HCT116 (cell line): ENCODE data around the gene DTWD2. TPM values are rescaled to one million over a fixed set of nuclear protein-coding genes. Genes with fewer than 3 reads are reported as not detected.

Experiments
- ATAC-seq: fragments of 200-7000 bp; cut with Tn5 transposase; 2 replicates; pipeline ENCODE4 v1.9.1; 2020; ENCODE audit warnings: mild to moderate bottlenecking, moderate library complexity
- BruUV-seq: library from RNA; stranded (reverse); fragments of 400-500 nt; replicated peaks from 2 replicates; lab custom pipeline; 2021; lab: Mats Ljungman, UMichigan
- CTCF ChIA-PET: fragments of 300-600 bp; sonication (Branson Sonifier 250); formaldehyde crosslinking; loops from one replicate; lab custom pipeline; 2021; ENCODE audit warnings: antibody characterized with exemption; lab: Charles Lee
- POLR2A ChIA-PET: fragments of 300-600, 350-600 bp; sonication (Branson Sonifier 250); formaldehyde crosslinking; loops from one replicate; lab custom pipeline; 2021; ENCODE audit warnings: antibody characterized with exemption; lab: Charles Lee
- RAD21 ChIA-PET, 2 experiments: fragments of 300-600 bp; sonication (Branson Sonifier 250); formaldehyde crosslinking; loops; one replicate each; lab custom pipeline; 2023; ENCODE audit warnings: low total read pairs in 2 of 2; ENCODE audit not compliant: uncharacterized antibody in 2 of 2, unreplicated experiment in 2 of 2, low non-redundant PET in 1 of 2; lab: Charles Lee
- DNase-seq: peaks from one replicate; pipeline ENCODE4 v3.0.0-alpha.2; 2010; ENCODE audit warnings: low read depth, low spot score
- H2AFZ ChIP-seq: fragments of 200-600 bp; shearing (Covaris generic), sonication (generic); 2 replicates; pipeline ENCODE4 v1.6.1; 2017; ENCODE audit warnings: low read depth, mixed run types, mixed read lengths, antibody characterized with exemption, low read length; ENCODE audit not compliant: poor library complexity, severe bottlenecking
- H3K27ac ChIP-seq: 2 replicates; pipeline ENCODE4 v1.5.1; 2012; ENCODE audit warnings: low read depth, low read length
- H3K27me3 ChIP-seq: fragments of 200-600 bp; sonication (generic); 2 replicates; pipeline ENCODE4 v1.6.1; 2016; ENCODE audit warnings: mixed run types, low read length, mixed read lengths; ENCODE audit not compliant: insufficient read depth
- H3K36me3 ChIP-seq, 2 experiments: fragments of 200-500 bp in 1 of 2; fragments of 200-600 bp in 1 of 2; sonication (Bioruptor generic) in 1 of 2; sonication (generic) in 1 of 2; 2 replicates each; pipeline versions ENCODE4 v1.5.1 to v1.6.1; 2014 to 2016; ENCODE audit warnings: low read length in 2 of 2, inconsistent platforms in 1 of 2, mixed read lengths in 1 of 2, mixed run types in 1 of 2; ENCODE audit not compliant: insufficient read depth in 2 of 2, control insufficient read depth in 1 of 2
- H3K4me1 ChIP-seq, 2 experiments: fragments of 200-600 bp in 1 of 2; sonication (generic) in 1 of 2; 2 replicates each; pipeline versions ENCODE4 v1.5.1 to v1.6.1; 2012 to 2017; ENCODE audit warnings: low read length in 2 of 2, inconsistent platforms in 1 of 2, mild to moderate bottlenecking in 1 of 2, mixed read lengths in 1 of 2, mixed run types in 1 of 2, moderate library complexity in 1 of 2; ENCODE audit not compliant: insufficient read depth in 2 of 2, control insufficient read depth in 1 of 2
- H3K4me2 ChIP-seq: fragments of 200-600 bp; sonication (generic); 2 replicates; pipeline ENCODE4 v1.6.1; 2017; ENCODE audit warnings: mixed run types, low read length, mixed read lengths
- H3K4me3 ChIP-seq, 2 experiments: fragments of 200-600 bp in 1 of 2; sonication (generic) in 1 of 2; replicated peaks in 1 of 2; 2 replicates each; pipeline ENCODE4 v1.5.1; 2011 to 2016; ENCODE audit warnings: low read length in 2 of 2, control low read depth in 1 of 2, low read depth in 1 of 2, mild to moderate bottlenecking in 1 of 2, mixed read lengths in 1 of 2, mixed run types in 1 of 2
- H3K79me2 ChIP-seq: fragments of 200-600 bp; sonication (generic); 2 replicates; pipeline ENCODE4 v1.6.1; 2017; ENCODE audit warnings: mild to moderate bottlenecking, mixed run types, low read length, moderate library complexity, mixed read lengths; ENCODE audit not compliant: insufficient read depth
- H3K9ac ChIP-seq: fragments of 200-600 bp; sonication (generic); 2 replicates; pipeline ENCODE4 v1.6.1; 2016; ENCODE audit warnings: low read length, mixed read lengths
- H3K9me2 ChIP-seq: fragments of 200-600 bp; sonication (generic), shearing (Covaris generic); 2 replicates; pipeline ENCODE4 v1.6.1; 2017; ENCODE audit warnings: mixed run types, mild to moderate bottlenecking, moderate library complexity; ENCODE audit not compliant: insufficient read depth
- H3K9me3 ChIP-seq, 2 experiments: fragments of 200-500 bp in 1 of 2; fragments of 200-600 bp in 1 of 2; sonication (Bioruptor generic) in 1 of 2; sonication (generic) in 1 of 2; 2 replicates each; pipeline ENCODE4 v1.6.1; 2014 to 2017; ENCODE audit warnings: low read length in 2 of 2, mixed read lengths in 2 of 2, inconsistent platforms in 1 of 2, low read depth in 1 of 2, mild to moderate bottlenecking in 1 of 2, mixed run types in 1 of 2, moderate library complexity in 1 of 2; ENCODE audit not compliant: control insufficient read depth in 1 of 2, insufficient read depth in 1 of 2
- H4K20me1 ChIP-seq: fragments of 200-600 bp; sonication (generic), shearing (Covaris generic); 2 replicates; pipeline ENCODE4 v1.6.1; 2017; ENCODE audit warnings: mixed run types, mild to moderate bottlenecking, moderate library complexity; ENCODE audit not compliant: insufficient read depth
- ATF3 ChIP-seq: IDR thresholded peaks from 2 replicates; pipeline ENCODE4 v1.6.1; 2012
- CEBPB ChIP-seq: IDR thresholded peaks from 2 replicates; pipeline ENCODE4 v1.6.1; 2012; ENCODE audit warnings: low read depth
- EGR1 ChIP-seq: IDR thresholded peaks from 2 replicates; pipeline ENCODE4 v1.6.1; 2012; ENCODE audit warnings: low read depth
- JUND ChIP-seq: IDR thresholded peaks from 2 replicates; pipeline ENCODE4 v1.6.1; 2012
- MAX ChIP-seq: IDR thresholded peaks from 2 replicates; pipeline ENCODE4 v1.6.1; 2012
- POLR2A ChIP-seq: IDR thresholded peaks from 2 replicates; pipeline ENCODE4 v1.7.0; 2011; ENCODE audit warnings: borderline replicate concordance; ENCODE audit not compliant: insufficient read depth, insufficient read length; ENCODE audit errors: extremely low read depth
- RAD21 ChIP-seq: IDR thresholded peaks from 2 replicates; pipeline ENCODE4 v1.6.1; 2012; ENCODE audit warnings: low read depth, mild to moderate bottlenecking
- TCF7L2 ChIP-seq: IDR thresholded peaks from 2 replicates; pipeline ENCODE4 v1.7.0; 2011; ENCODE audit warnings: borderline replicate concordance, inconsistent platforms; ENCODE audit not compliant: insufficient read depth, insufficient read length; ENCODE audit errors: extremely low read depth
- YY1 ChIP-seq: IDR thresholded peaks from 2 replicates; pipeline ENCODE4 v1.6.1; 2011; ENCODE audit warnings: low read length, low read depth, moderate library complexity, mild to moderate bottlenecking; ENCODE audit not compliant: insufficient replicate concordance; ENCODE audit errors: extremely low read depth
- ZFX ChIP-seq: fragments of 450-650 bp; IDR thresholded peaks from 2 replicates; pipeline ENCODE4 v1.6.1; 2017
- ZNF274 ChIP-seq: fragments of 200-500 bp; sonication (Bioruptor generic); IDR thresholded peaks from 2 replicates; pipeline ENCODE4 v1.6.1; 2014; ENCODE audit warnings: mild to moderate bottlenecking, low read depth, low read length, inconsistent platforms
- intact Hi-C: fragments of 100-400 bp; cut with micrococcal nuclease; formaldehyde crosslinking; loops from 2 replicates; pipeline ENCODE4 v1.10.0; 2022
- total RNA-seq: library from RNA; stranded (reverse); gene quantifications from one replicate; pipeline ENCODE4 v1.2.1, GENCODE V29; 2021; ENCODE audit not compliant: unreplicated experiment
- TF ChIP-seq, protein P1 (sequence below): IDR thresholded peaks from 2 replicates; pipeline ENCODE4 v1.6.1; 2012; ENCODE audit warnings: low read depth

Gene DTWD2
- total RNA-seq, 1 experiment from 2014 or later, result 5.2 TPM

GRCh38 chr5:118968406-118968911, 19.9 kb downstream of the DTWD2 start:
- POLR2A ChIA-PET, result no interaction called here
- DNase-seq (no peak), ATAC-seq (no peak)
- H3K9ac ChIP-seq, result no peak overlapping the region
- H3K27ac ChIP-seq, result no peak overlapping the region
- CTCF ChIA-PET, result no interaction called here
- no peak overlapping the region for H3K4me2 ChIP-seq
- BruUV-seq, result no TSS peak
- TF ChIP-seq POLR2A (no peak), MAX (no peak), EGR1 (no peak), ZFX (no peak), RAD21 (no peak), JUND (no peak), TCF7L2 (no peak), CEBPB (no peak), YY1 (no peak), ZNF274 (no peak), ATF3 (no peak)
- TF ChIP-seq, protein P1, sequence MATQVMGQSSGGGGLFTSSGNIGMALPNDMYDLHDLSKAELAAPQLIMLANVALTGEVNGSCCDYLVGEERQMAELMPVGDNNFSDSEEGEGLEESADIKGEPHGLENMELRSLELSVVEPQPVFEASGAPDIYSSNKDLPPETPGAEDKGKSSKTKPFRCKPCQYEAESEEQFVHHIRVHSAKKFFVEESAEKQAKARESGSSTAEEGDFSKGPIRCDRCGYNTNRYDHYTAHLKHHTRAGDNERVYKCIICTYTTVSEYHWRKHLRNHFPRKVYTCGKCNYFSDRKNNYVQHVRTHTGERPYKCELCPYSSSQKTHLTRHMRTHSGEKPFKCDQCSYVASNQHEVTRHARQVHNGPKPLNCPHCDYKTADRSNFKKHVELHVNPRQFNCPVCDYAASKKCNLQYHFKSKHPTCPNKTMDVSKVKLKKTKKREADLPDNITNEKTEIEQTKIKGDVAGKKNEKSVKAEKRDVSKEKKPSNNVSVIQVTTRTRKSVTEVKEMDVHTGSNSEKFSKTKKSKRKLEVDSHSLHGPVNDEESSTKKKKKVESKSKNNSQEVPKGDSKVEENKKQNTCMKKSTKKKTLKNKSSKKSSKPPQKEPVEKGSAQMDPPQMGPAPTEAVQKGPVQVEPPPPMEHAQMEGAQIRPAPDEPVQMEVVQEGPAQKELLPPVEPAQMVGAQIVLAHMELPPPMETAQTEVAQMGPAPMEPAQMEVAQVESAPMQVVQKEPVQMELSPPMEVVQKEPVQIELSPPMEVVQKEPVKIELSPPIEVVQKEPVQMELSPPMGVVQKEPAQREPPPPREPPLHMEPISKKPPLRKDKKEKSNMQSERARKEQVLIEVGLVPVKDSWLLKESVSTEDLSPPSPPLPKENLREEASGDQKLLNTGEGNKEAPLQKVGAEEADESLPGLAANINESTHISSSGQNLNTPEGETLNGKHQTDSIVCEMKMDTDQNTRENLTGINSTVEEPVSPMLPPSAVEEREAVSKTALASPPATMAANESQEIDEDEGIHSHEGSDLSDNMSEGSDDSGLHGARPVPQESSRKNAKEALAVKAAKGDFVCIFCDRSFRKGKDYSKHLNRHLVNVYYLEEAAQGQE, result no peak
- H3K27me3 ChIP-seq, result no peaks in the 10 kb centered on the region
- no peaks in the 10 kb centered on the region for H3K9me3 ChIP-seq
- intact Hi-C loops, result no loop called here
- H3K9me2 ChIP-seq, result no peaks in the 10 kb centered on the region
- RAD21 ChIA-PET, result no interaction called here
- H3K36me3 ChIP-seq, result no peaks in the 10 kb centered on the region
- no peak overlapping the region for H3K4me3 ChIP-seq
- H4K20me1 ChIP-seq, result no peaks in the 10 kb centered on the region
- H3K4me1 ChIP-seq, result no peaks in the 10 kb centered on the region
- H3K79me2 ChIP-seq, result no peaks in the 10 kb centered on the region
- no peak overlapping the region for H2AFZ ChIP-seq
